Activated CD4-positive, alpha-beta T cell treated with anti-CD3 and anti-CD28 coated beads, Interleukin-2, Interleukin-4, amounts not matched to agents 100 ng/mL and 50 ng/mL, durations not matched to agents 16 hours and 8 hours (primary cell): Measurements from ENCODE around the gene POLR1H.
"Not testable (repeated sequence)": the region's sequence is repeated elsewhere in the genome, so short reads cannot be mapped to it uniquely, and the experiment has no call there.

ENCODE experiments used
- DNase-seq: peaks from one replicate; pipeline ENCODE4 v3.0.0-alpha.2; 2020; ENCODE audit warnings: low spot score

Gene POLR1H

DNA sequence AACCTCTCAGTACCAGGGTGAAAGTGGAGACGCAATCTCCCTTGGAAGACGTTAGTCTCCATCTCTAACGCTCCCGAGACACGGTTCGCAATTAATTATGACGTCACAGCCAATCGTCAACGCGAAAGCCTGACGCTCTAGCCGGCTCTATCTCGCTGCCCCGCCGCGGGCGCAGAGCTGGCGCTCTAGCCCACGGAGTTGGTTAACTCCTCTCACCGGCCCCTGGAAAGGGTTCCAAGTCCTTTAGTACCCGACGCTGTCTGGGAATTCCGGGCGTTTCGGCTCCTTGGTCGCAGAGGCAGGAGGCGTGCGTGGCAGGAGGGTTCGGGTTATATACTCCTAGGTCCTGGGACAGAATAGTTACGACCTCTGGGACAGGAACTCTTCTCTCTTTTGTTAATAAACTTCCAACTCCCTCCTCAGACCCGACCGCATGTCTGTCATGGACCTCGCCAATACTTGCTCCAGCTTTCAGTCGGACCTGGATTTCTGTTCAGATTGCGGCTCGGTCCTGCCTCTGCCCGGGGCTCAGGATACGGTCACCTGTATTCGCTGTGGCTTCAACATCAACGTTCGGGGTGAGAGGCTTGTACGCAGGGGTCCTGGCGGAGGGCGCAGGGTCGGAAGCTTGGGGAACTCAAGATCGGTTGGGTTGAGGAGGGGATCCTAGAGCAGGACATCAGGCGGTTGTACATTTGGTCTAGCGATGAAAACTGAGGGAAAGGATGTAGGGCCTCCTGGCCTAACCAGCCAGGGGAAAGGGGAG lies at the start of gene POLR1H:
Gene POLR1H (plus strand): TSS at position 174 of the 766 bp plus-strand sequence. CDS start 260 bp downstream, at position 434.
- peak; percentile 94 for DNase-seq

GRCh38 chr6:30013291-30013922 lies 47.7 kb upstream of the POLR1H start:
- no peak for DNase-seq

GRCh38 chr6:30019819-30020218 lies 41.2 kb upstream of the POLR1H start:
- DNase-seq: no peak

- no peak for DNase-seq
These were observed 40.4 kb upstream of the POLR1H start for GRCh38 chr6:30020626-30021025.

DNA sequence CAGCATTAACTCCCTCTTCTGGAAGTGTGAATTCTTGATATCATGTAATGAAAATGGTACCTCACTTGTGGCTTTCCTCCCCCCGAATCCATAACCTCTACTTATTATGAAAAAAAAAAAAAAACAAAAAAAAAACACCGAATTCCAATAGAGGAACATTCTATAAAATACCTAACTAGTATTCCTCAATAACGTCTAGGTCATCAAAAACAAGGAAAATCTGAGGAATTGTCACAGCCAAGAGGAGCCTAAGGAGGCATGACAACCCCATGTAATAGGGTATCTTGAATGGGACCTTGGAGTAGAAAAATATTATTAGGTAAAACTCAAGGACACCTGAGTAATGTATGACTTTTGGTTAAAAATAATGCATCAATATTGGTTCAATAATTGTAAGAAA lies 38.9 kb upstream of the POLR1H start:
- no peak for DNase-seq

DNA sequence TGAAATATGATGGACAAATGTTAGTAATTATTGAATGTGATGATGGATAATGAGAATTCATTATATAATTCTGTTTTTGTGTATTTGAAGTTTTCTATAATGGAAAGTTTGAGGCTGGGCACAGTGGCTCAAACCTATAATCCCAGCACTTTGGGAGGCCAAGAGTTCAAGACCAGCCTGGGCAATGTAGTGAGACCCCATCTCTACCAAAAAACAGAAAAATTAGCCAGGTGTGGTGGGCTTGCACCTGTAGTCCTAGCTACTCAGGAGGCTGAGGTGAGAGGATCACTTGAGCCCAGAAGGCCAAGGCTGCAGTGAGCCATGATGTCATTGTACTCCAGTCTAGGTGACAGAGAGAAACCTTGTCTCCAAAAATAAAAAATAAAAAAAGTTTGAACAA lies 38.4 kb upstream of the POLR1H start:
- DNase-seq: not testable (repeated sequence)

GRCh38 chr6:30025186-30025585 lies 35.9 kb upstream of the POLR1H start:
- no peak for DNase-seq

GRCh38 chr6:30029588-30029987 lies 31.5 kb upstream of the POLR1H start:
- DNase-seq: no peak

DNA sequence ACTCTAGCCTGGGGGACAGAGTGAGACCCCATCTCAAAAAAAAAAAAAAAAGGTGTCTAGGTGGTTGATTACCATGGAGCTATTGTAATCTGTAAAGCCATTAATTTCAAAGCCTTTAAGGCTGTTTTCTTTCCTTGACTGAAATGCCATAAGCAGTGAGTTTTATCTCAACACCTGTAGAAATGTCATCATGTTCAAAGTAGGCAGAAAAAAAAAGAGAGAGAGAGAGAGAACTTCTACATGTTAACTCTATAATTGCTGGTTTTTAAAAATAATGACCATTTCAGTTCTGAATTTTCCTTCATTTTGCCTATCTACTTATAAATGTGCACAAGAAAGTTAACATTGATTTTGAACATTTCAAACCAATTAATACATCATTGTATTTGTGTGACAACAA lies 29.7 kb upstream of the POLR1H start:
- no peak for DNase-seq

DNA sequence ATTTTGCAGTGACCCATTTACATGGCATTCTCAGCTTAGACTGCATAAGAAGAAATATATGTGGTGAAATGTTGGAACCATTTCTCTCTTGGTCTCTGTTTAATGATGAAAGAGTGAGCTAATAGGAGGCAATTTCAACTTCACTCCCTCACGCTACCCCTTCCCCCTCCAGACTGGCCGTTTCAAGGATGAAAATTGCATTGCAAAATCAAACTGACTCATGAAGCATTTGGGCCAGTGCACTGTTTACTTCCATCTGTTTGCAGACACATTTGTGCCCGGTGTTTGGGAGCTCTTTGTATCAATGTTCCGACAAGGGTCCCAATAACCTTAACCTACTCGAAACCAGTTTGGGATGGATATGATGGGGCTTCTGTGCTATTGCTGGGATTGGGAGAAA lies 27.6 kb upstream of the POLR1H start:
- DNase-seq: not testable (repeated sequence)

DNA sequence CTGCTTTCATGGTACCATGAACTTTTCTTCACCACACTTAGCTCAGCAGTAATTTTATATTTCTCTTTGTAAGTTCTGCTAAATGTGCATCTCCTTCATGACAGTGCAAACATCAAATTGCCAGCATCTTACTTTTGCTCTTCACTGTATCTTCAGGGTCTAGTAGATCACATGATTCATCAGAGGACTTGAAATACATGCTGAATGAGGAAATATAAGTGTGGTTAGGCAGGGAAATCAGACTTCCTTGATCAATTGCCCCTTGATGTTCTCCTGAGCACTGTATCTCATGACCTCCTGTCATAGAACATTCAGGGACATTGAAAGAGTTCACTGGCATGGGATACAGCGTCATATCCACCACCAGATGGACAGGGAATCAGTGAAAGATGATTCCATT lies 25.3 kb upstream of the POLR1H start:
- no peak for DNase-seq

GRCh38 chr6:30037182-30037788 lies 23.8 kb upstream of the POLR1H start:
- DNase-seq: peak; percentile 3

GRCh38 chr6:30041221-30041620 lies 19.8 kb upstream of the POLR1H start:
- DNase-seq: no peak

- no peak for DNase-seq
These were observed 19.2 kb upstream of the POLR1H start for GRCh38 chr6:30041821-30042220.

- no peak for DNase-seq
These were observed 18.6 kb upstream of the POLR1H start for GRCh38 chr6:30042476-30042875.

DNA sequence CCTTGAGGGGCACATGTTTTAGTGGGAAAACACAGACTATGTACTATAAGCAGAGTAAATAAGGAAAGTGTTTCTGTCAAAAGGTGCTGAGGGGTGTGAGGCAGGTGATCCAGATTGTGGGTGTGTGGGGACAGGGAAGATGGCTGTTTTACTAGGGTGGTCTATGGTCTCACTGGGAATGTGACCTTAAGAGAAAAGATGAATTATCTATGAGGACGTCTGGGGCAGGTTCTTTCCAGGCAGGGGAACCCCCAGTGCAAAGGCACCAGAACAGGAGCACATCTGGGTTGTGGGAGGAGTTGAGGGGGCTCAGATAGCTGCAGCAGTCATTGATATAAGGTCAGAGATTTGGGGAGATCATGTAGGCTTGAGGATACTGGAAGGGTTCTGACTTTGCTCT lies 18.2 kb upstream of the POLR1H start:
- no peak for DNase-seq

DNA sequence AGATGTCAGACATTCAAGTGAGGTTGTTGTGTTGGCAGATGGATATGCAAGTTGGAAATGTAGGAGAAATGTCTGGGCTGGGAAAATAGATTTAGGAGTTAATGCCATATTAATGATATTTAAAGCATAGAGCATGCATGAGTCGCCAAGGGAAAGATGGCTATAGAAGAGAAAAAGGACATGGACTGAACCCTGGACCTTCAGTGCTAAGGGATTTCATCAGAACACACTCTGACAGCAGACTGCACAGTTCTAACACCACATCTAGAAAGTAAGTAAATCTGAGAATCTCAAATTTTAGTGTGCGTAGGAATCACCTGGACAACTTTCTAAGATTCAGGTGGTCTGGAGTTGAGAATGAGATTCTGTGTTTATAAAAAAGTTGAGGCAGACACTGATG lies 17.3 kb upstream of the POLR1H start:
- no peak for DNase-seq

DNA sequence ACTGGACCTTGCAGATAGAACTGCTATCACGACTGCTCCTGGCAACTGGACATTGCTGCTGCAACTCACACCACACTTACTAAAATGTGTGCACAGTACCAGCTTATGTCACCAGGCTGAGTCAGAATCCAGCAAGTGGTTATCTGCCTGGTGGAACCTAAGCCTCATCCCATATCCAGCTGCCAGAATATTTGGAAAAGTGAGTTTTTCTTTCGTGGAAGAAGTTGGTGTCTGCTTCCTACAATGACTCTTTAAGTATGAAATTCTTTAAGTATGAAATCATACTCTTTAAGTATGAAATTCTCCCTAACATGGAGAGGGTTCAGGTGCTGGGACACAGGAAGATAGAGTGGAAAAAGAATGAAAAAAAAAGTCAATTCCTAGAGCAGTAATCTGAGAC lies 16.4 kb upstream of the POLR1H start:
- DNase-seq: no peak

DNA sequence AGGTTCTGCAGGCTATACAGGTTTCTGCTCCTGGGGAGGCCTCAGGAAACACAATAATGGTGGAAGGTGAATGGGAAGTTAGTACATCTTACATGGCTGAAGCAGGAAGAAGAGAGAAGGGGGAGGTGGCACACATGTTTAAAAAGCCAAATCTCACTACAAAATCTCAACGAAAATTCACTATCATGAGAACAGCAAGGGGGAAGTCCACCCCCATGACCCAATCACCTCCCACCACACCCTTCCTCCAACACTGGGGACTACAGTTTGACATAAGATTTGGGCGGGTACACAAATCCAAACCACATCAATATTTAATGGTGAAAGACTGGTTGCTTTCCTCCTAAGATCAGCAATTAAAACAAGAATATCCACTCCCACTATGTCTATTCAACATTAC lies 13.8 kb upstream of the POLR1H start:
- DNase-seq: no peak

DNA sequence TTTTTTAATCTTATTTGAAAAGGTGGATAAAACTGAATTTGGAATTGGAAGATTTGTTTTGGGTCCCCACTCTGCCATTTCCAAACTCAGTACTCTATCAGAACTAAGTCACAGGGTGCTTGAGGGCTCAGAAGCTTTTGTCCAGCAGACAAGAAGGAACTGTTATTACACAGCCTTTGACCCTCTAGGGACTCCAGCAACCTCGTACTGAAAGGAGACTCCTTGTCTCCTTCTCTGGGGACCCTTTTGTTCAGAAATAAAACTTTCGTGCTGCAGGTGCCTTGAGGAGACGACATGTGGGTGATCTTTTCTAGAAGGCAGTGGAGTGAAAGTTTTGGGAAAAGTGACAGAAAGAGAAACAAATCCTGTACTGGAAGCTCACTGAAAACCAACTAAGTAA lies 7.4 kb upstream of the POLR1H start:
- DNase-seq: no peak

- no peak for DNase-seq
These were observed 5.6 kb upstream of the POLR1H start for GRCh38 chr6:30055513-30055912.

- no peak for DNase-seq
These were observed 416 bp upstream of the POLR1H start for GRCh38 chr6:30060606-30061091.

DNA sequence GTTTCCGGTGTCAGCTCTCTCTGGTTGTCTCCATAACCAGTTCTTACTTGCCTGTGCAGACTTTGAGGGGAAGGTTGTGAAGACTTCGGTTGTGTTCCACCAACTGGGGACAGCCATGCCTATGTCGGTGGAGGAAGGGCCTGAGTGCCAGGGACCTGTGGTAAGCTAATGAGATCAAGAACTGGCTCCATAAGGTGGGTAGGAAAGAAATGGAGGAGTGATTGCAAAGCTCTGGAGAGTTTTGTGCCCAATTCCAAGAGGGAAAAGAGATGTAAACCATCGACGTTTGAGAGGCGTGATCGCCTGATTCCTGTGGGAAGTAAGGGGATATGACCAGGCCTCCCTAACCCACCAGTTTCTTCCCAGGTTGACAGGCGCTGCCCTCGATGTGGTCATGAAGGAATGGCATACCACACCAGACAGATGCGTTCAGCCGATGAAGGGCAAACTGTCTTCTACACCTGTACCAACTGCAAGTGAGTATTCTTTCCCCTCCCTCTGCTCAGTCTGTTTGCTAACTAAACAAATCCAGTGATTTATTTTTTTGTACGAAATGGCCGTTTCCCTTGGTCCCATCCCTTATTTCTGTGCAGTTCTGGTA lies 893 bp downstream of the POLR1H start:
- DNase-seq: peak; percentile 52
